Measurements from ENCODE around the gene ZDHHC17.

GRCh38 chr12:76714415-76714814 lies 49.5 kb upstream of the ZDHHC17 start:
- TF ChIP-seq EZH2phosphoT487 (IDR thresholded peaks at IDR 0.05; ENCODE audit: insufficient read depth, low read depth) (no peak), EZH2 (IDR thresholded peaks at IDR 0.05; ENCODE audit: insufficient read depth, poor library complexity, severe bottlenecking) (no peak)
